IMR-90 (cell line): ENCODE measurements around the gene ATP2C2. TPM values are rescaled to one million over a fixed set of nuclear protein-coding genes. Genes with fewer than 3 reads are reported as not detected.

ENCODE experiments used
- ATAC-seq: fragments of 200-7000 bp; cut with Tn5 transposase; 2 replicates; pipeline ENCODE4 v1.9.1; 2020; ENCODE audit warnings: low read depth, mild to moderate bottlenecking, moderate library complexity
- BruUV-seq: library from RNA; stranded (reverse); fragments of 400-500 nt; replicated peaks from 2 replicates; lab custom pipeline; 2021; lab: Mats Ljungman, UMichigan
- CTCF ChIA-PET: fragments of 300-600 bp; formaldehyde crosslinking; extraction: SDS; loops from one replicate; lab custom pipeline; 2021; ENCODE audit warnings: antibody characterized with exemption; lab: Yijun Ruan, JAX
- POLR2A ChIA-PET: fragments of 300-600 bp; sonication (Branson Sonifier 250); formaldehyde crosslinking; loops from one replicate; lab custom pipeline; 2022; ENCODE audit warnings: antibody characterized with exemption; ENCODE audit not compliant: unreplicated experiment; lab: Charles Lee
- DNase-seq: peaks from one replicate; pipeline ENCODE4 v3.0.0; 2013
- H2AFZ ChIP-seq: replicated peaks from 2 replicates; pipeline ENCODE3; 2013; ENCODE audit warnings: low read length, mild to moderate bottlenecking; ENCODE audit not compliant: poor library complexity
- H2AK5ac ChIP-seq: 2 replicates; pipeline ENCODE4 v1.6.1; 2013; ENCODE audit warnings: low read depth, low read length, inconsistent platforms
- H2AK9ac ChIP-seq: replicated peaks from 2 replicates; pipeline ENCODE3; 2013; ENCODE audit warnings: mild to moderate bottlenecking, low read depth, low read length, moderate library complexity; ENCODE audit not compliant: poor library complexity
- H2BK120ac ChIP-seq: 2 replicates; pipeline ENCODE4 v1.6.1; 2013; ENCODE audit warnings: low read depth, low read length, inconsistent platforms
- H2BK15ac ChIP-seq: 3 replicates; pipeline ENCODE4 v1.6.1; 2013; ENCODE audit warnings: low read depth, low read length, inconsistent platforms
- H2BK20ac ChIP-seq: 2 replicates; pipeline ENCODE4 v1.6.1; 2013; ENCODE audit warnings: low read depth, mild to moderate bottlenecking, inconsistent platforms, low read length, moderate library complexity
- H2BK5ac ChIP-seq: 2 replicates; pipeline ENCODE4 v1.6.1; 2013; ENCODE audit warnings: mild to moderate bottlenecking, low read depth, low read length, inconsistent platforms; ENCODE audit not compliant: poor library complexity, severe bottlenecking
- H3K14ac ChIP-seq: replicated peaks from 2 replicates; pipeline ENCODE4 v1.6.1; 2013; ENCODE audit warnings: low read depth, low read length, inconsistent platforms
- H3K18ac ChIP-seq: 2 replicates; pipeline ENCODE4 v1.6.1; 2013; ENCODE audit warnings: low read depth, low read length, control low read depth
- H3K23ac ChIP-seq: 2 replicates; pipeline ENCODE4 v1.6.1; 2013; ENCODE audit warnings: low read depth, low read length, inconsistent platforms
- H3K27ac ChIP-seq: 2 replicates; pipeline ENCODE4 v1.5.1; 2013; ENCODE audit warnings: mild to moderate bottlenecking, control low read depth, low read length; ENCODE audit not compliant: insufficient read depth
- H3K27me3 ChIP-seq: 2 replicates; pipeline ENCODE4 v1.6.1; 2013; ENCODE audit warnings: low read length; ENCODE audit not compliant: control insufficient read depth, insufficient read depth
- H3K36me3 ChIP-seq: 2 replicates; pipeline ENCODE4 v1.6.1; 2013; ENCODE audit warnings: low read length, mixed read lengths; ENCODE audit not compliant: control insufficient read depth, insufficient read depth
- H3K4ac ChIP-seq: 2 replicates; pipeline ENCODE4 v1.6.1; 2013; ENCODE audit warnings: low read depth, low read length, inconsistent platforms
- H3K4me1 ChIP-seq: 2 replicates; pipeline ENCODE4 v1.6.1; 2013; ENCODE audit warnings: low read length, mixed read lengths; ENCODE audit not compliant: control insufficient read depth, insufficient read depth
- H3K4me2 ChIP-seq: 2 replicates; pipeline ENCODE4 v1.6.1; 2013; ENCODE audit warnings: low read depth, mild to moderate bottlenecking, control low read depth, low read length, moderate library complexity
- H3K4me3 ChIP-seq: 2 replicates; pipeline ENCODE4 v1.5.1; 2013; ENCODE audit warnings: low read depth, mild to moderate bottlenecking, control low read depth, low read length, moderate library complexity; ENCODE audit not compliant: insufficient read depth
- H3K56ac ChIP-seq: 2 replicates; pipeline ENCODE4 v1.6.1; 2013; ENCODE audit warnings: low read length, inconsistent platforms; ENCODE audit not compliant: insufficient read depth; ENCODE audit errors: extremely low read depth
- H3K79me1 ChIP-seq, 2 experiments: 2 replicates each; pipeline ENCODE4 v1.6.1; 2013; ENCODE audit warnings: low read length in 2 of 2, inconsistent platforms in 1 of 2, low read depth in 1 of 2
- H3K9ac ChIP-seq: 2 replicates; pipeline ENCODE4 v1.6.1; 2013; ENCODE audit warnings: low read depth, low read length, control low read depth
- H3K9me1 ChIP-seq: 2 replicates; pipeline ENCODE4 v1.6.1; 2013; ENCODE audit warnings: low read length, inconsistent platforms; ENCODE audit not compliant: insufficient read depth
- H3K9me3 ChIP-seq: 2 replicates; pipeline ENCODE4 v1.6.1; 2013; ENCODE audit warnings: low read length; ENCODE audit not compliant: control insufficient read depth, insufficient read depth
- H4K20me1 ChIP-seq: 2 replicates; pipeline ENCODE4 v1.6.1; 2013; ENCODE audit warnings: low read length, inconsistent platforms; ENCODE audit not compliant: insufficient read depth
- H4K5ac ChIP-seq: 2 replicates; pipeline ENCODE4 v1.6.1; 2013; ENCODE audit warnings: mild to moderate bottlenecking, low read depth, low read length, control low read depth
- H4K8ac ChIP-seq, 2 experiments: 2 replicates each; pipeline ENCODE4 v1.6.1; 2013; ENCODE audit warnings: low read depth in 2 of 2, low read length in 2 of 2, control low read depth in 1 of 2, inconsistent platforms in 1 of 2
- H4K91ac ChIP-seq: 2 replicates; pipeline ENCODE4 v1.6.1; 2013; ENCODE audit warnings: low read depth, low read length, inconsistent platforms; ENCODE audit not compliant: insufficient read depth
- CEBPB ChIP-seq: IDR thresholded peaks from 2 replicates; pipeline ENCODE4 v1.6.1; 2012; ENCODE audit warnings: low read depth, low read length, improper control_type of control experiment
- CHD1 ChIP-seq: IDR thresholded peaks from 2 replicates; pipeline ENCODE4 v1.6.1; 2012; ENCODE audit warnings: low read depth, low read length, improper control_type of control experiment
- CTCF ChIP-seq: conservative IDR thresholded peaks from 2 replicates; pipeline ENCODE4 v1.5.1; 2012; ENCODE audit warnings: mild to moderate bottlenecking, low read depth, low read length, improper control_type of control experiment
- FOS ChIP-seq: fragments of 150-350 bp; IDR thresholded peaks from 2 replicates; pipeline ENCODE4 v1.6.1; 2016; ENCODE audit warnings: low read depth, low read length
- MAFK ChIP-seq: IDR thresholded peaks from 2 replicates; pipeline ENCODE4 v1.6.1; 2012; ENCODE audit warnings: low read depth, low read length, improper control_type of control experiment
- MAZ ChIP-seq: IDR thresholded peaks from 2 replicates; pipeline ENCODE4 v1.6.1; 2012; ENCODE audit warnings: low read depth, mild to moderate bottlenecking, low read length, improper control_type of control experiment, moderate library complexity, borderline replicate concordance
- MXI1 ChIP-seq: IDR thresholded peaks from 2 replicates; pipeline ENCODE4 v1.6.1; 2012; ENCODE audit warnings: low read depth, mild to moderate bottlenecking, low read length, moderate library complexity, borderline replicate concordance
- NFE2L2 ChIP-seq: fragments of 150-350 bp; IDR thresholded peaks from 2 replicates; pipeline ENCODE4 v1.6.1; 2016; ENCODE audit warnings: low read depth, mild to moderate bottlenecking, low read length
- POLR2A ChIP-seq: IDR thresholded peaks from 2 replicates; pipeline ENCODE4 v1.6.1; 2012; ENCODE audit warnings: mild to moderate bottlenecking, low read depth, low read length
- RAD21 ChIP-seq: IDR thresholded peaks from 2 replicates; pipeline ENCODE4 v1.6.1; 2012; ENCODE audit warnings: low read length, improper control_type of control experiment
- SMC3 ChIP-seq: fragments of 150-350 bp; IDR thresholded peaks from 2 replicates; pipeline ENCODE4 v1.6.1; 2016; ENCODE audit warnings: low read depth, mild to moderate bottlenecking, antibody characterized with exemption, low read length, moderate library complexity
- WGBS, 2 experiments: methylation state at CpG; one replicate each; pipeline versions ENCODE4 v1.1.5 to v1.1.7; 2013; ENCODE audit warnings: missing lambda C conversion rate in 2 of 2; ENCODE audit not compliant: insufficient read length in 1 of 2; ENCODE audit errors: extremely low coverage in 2 of 2; 5-methylcytosine and 5-hydroxymethylcytosine counted together
- dilution Hi-C: fragments of 300-500 bp; cut with HindIII; formaldehyde crosslinking; loops from one replicate; pipeline ENCODE4 v1.14.3; 2018; ENCODE audit warnings: low sequenced_read_pairs; ENCODE audit not compliant: unreplicated experiment
- in situ Hi-C: fragments of 300-500 bp; cut with MboI; formaldehyde crosslinking; loops from 3 replicates; pipeline ENCODE4 v1.14.3; 2019; ENCODE audit warnings: low sequenced_read_pairs, inconsistent platforms, mixed read lengths
- intact Hi-C: fragments of 100-400 bp; cut with micrococcal nuclease; formaldehyde crosslinking; loops from 2 replicates; pipeline ENCODE4 v1.10.0; 2022
- polyA plus RNA-seq, 3 experiments: library from polyadenylated mRNA; depleted of rRNA; stranded (reverse); fragments of >200 nt; gene quantifications; 2 replicates each; pipeline ENCODE4 v1.2.3, GENCODE V29; 2012; ENCODE audit warnings: low replicate concordance in 1 of 3
- total RNA-seq: library from RNA; depleted of rRNA; stranded (reverse); fragments of >200 nt; gene quantifications from 2 replicates; pipeline ENCODE4 v1.2.3, GENCODE V29; 2012
- TF ChIP-seq, protein P1 (sequence below): fragments of 150-350 bp; IDR thresholded peaks from 2 replicates; pipeline ENCODE4 v1.6.1; 2016; ENCODE audit warnings: low read depth, mild to moderate bottlenecking, low read length, moderate library complexity, borderline replicate concordance

Gene ATP2C2
- total and polyA plus RNA-seq, 2 of the 4 experiments (the other 2 are of a cell fraction), result not detected

- Histone ChIP-seq H3K27ac (no peak overlapping the region), H3K79me1 (no peaks in the 10 kb centered on the region), H2AK9ac (no peak overlapping the region), H3K18ac (no peak overlapping the region), H4K5ac (no peak overlapping the region), H2BK20ac (no peak overlapping the region), H4K91ac (no peak overlapping the region), H3K27me3 (peaks cover 19% of the 10 kb centered on the region), H2BK120ac (no peak overlapping the region), H2BK5ac (no peak overlapping the region), H2AK5ac (no peak overlapping the region), H3K23ac (no peak overlapping the region), H3K56ac (no peak overlapping the region), H2BK15ac (no peak overlapping the region), H3K4me3 (no peak overlapping the region), H3K4me2 (no peak overlapping the region), H2AFZ (no peak overlapping the region), H4K8ac (no peak overlapping the region), H3K9ac (no peak overlapping the region), H4K20me1 (no peaks in the 10 kb centered on the region), H3K9me1 (no peaks in the 10 kb centered on the region), H3K4me1 (no peaks in the 10 kb centered on the region), H3K9me3 (no peaks in the 10 kb centered on the region), H3K14ac (no peak overlapping the region), H3K36me3 (no peaks in the 10 kb centered on the region), H3K4ac (no peak overlapping the region)
- TF ChIP-seq POLR2A, result no peak
- TF ChIP-seq FOS, result no peak
- TF ChIP-seq MAZ, result no peak
- no peak for TF ChIP-seq MXI1
- TF ChIP-seq CHD1, result no peak
- no peak for TF ChIP-seq RAD21
- TF ChIP-seq, protein P1, sequence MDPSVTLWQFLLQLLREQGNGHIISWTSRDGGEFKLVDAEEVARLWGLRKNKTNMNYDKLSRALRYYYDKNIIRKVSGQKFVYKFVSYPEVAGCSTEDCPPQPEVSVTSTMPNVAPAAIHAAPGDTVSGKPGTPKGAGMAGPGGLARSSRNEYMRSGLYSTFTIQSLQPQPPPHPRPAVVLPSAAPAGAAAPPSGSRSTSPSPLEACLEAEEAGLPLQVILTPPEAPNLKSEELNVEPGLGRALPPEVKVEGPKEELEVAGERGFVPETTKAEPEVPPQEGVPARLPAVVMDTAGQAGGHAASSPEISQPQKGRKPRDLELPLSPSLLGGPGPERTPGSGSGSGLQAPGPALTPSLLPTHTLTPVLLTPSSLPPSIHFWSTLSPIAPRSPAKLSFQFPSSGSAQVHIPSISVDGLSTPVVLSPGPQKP, result no peak
- no peak for TF ChIP-seq CTCF
- no peak for TF ChIP-seq NFE2L2
- no peak for TF ChIP-seq CEBPB
- no peak for TF ChIP-seq SMC3
- TF ChIP-seq MAFK, result no peak
- CTCF ChIA-PET, result no interaction called here
- dilution Hi-C loops (no loop called here), in situ Hi-C loops (no loop called here), intact Hi-C loops (no loop called here)
- WGBS, 2 experiments, result 86% methylated on average over 18 of the region's 30 CpGs; no CpG with 5 or more reads in 1 of the 2 experiments
- ATAC-seq (no peak), DNase-seq (no peak)
- POLR2A ChIA-PET, result no interaction called here
- BruUV-seq, result no TSS peak
Observed at GRCh38 chr16:84390131-84390785, 21.9 kb downstream of the ATP2C2 start.
